Right renal pelvis (tissue), 4 donors: ENCODE measurements around the gene EID2. TPM values are rescaled to one million over a fixed set of nuclear protein-coding genes. Genes with fewer than 3 reads are reported as not detected.
A peak's percentile ranks its signal among the peaks of the same experiment; 100 is the strongest.

Experiments
- DNase-seq, 4 donors: peaks; one replicate each; pipeline ENCODE4 v3.0.0-alpha.2; 2013; ENCODE audit warnings: low read depth in 4 of 4, low spot score in 3 of 4, missing footprints in 1 of 4
- polyA plus RNA-seq, 4 donors: library from polyadenylated mRNA; unstranded; fragments of 120-200 nt; gene quantifications; one replicate each; pipeline ENCODE4 v1.2.1, GENCODE V29; 2013; ENCODE audit not compliant: insufficient read length in 4 of 4

The EID2 gene
- polyA plus RNA-seq, 4 donors: 20.7 to 25.4 (median 22.6) TPM

DNA sequence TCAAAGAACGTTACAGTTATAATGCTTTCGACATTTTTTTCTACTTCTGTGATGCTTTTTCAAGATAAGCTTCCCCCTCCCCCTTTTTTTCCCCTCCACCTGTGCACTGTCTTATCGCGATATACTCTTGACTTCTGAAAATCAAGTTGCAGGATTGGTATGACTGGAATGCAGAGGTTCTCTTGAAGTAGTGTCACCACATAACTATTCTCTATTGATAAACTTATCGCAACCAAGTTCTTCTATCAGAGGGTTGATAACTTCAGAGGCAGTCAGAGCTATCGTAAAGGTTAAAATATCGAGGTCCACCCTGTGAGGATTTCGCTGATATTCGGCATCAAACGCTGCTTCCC, 820 bp downstream of the EID2 start:
- no peak for DNase-seq

- DNase-seq: no peak
Observed at GRCh38 chr19:39533791-39534190, 6.2 kb downstream of the EID2 start.

- no peak for DNase-seq
Observed at GRCh38 chr19:39533003-39533512, 6.9 kb downstream of the EID2 start.

- DNase-seq: peak; percentile 95 to 100 (median 95)
Observed at GRCh38 chr19:39532233-39533002, 7.5 kb downstream of the EID2 start, which contains the start of gene EID2B. EID2B (minus strand) TSS chr19:39532852; CDS start chr19:39532802, 50 bp downstream.

DNA sequence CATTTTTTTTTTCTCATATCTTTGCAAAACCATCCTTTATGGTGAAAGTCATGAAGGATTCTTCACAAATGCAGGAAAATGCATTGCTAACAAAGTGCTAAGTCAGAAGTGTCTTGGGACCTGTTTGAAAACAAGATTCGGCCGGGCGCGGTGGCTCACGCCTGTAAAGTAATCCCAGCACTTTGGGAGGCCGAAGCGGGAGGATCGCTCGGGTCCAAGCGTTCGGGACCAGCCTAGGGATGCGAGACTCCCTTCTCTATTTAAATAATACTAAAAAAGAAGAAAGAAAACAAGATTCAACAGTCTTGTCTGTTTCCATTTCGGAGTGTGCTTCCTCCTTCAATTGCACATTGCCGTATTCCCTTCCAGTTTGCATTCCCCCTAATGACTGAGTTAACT, 8.1 kb downstream of the EID2 start:
- no peak for DNase-seq

- no peak for DNase-seq
Observed at GRCh38 chr19:39525205-39525604, 14.8 kb downstream of the EID2 start.

GRCh38 chr19:39524495-39524894, 15.5 kb downstream of the EID2 start:
- no peak for DNase-seq

- DNase-seq: no peak
Observed at GRCh38 chr19:39520541-39521484, 19.1 kb downstream of the EID2 start.

GRCh38 chr19:39518975-39519374, 21.0 kb downstream of the EID2 start:
- DNase-seq: no peak

- no peak for DNase-seq
Observed at GRCh38 chr19:39518458-39518857, 21.5 kb downstream of the EID2 start.

- DNase-seq: no peak
Observed at GRCh38 chr19:39517432-39517831, 22.5 kb downstream of the EID2 start.

GRCh38 chr19:39516270-39516669, 23.7 kb downstream of the EID2 start:
- no peak for DNase-seq

DNA sequence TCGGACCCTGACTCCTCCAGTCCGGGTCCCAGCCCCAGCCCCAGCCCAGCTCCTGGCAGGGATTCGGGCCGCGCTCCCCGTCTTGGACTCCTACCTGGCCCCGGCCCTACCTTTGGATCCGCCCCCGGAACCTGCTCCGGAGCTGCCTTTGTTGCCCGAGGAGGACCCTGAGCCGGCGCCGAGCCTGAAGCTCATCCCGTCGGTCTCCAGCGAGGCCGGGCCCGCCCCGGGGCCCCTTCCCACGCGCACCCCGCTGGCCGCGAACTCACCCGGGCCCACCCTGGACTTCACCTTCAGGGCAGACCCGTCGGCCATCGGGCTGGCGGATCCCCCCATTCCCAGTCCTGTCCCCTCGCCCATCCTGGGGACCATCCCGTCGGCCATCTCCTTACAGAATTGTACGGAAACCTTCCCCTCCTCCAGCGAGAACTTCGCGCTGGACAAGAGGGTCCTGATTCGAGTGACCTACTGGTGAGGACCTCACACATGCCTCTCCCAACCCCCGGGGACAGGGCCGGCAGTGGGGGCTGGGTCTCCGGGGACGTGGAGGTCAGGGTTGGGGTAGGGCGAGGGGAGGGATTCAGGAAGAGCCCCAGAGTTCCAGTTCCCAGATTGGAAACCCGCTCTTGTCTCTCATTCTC, 24.3 kb downstream of the EID2 start:
- no peak for DNase-seq

DNA sequence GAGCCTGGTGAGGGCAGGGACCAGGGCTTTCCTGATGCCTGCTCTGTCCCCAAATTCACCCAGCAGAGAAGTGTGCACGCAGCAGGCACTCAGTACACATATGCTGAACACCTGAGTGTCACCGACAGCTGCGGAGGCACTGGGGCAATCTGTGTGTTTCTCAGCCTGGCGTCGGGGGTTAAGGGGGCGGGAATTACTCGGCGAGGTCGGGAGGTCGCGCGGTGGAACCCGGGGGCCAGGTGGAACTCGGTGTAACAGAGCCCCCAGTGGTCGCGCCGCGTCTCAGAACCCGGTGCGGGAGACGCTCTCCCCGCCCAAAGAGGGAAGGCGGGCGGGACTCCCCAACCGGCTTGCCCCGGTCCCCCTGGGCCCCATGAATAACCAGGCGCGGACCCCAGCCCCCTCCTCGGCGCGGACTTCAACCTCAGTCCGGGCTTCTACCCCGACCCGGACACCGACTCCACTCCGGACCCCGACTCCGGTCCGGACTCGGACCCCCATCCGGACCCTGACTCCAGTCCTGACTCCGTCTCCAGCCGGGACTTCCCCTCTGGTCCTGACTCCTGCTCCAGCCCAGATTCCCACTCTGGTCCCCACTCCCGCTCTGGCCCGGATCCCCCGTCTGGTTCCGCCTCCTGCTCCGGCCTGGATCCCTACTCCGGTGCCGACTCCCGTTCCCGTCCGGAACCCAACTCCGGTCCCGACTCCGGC, 25.0 kb downstream of the EID2 start, which contains the start of gene SELENOV:
TSS of gene SELENOV (plus strand) at position 300 of the 711 bp plus-strand sequence. CDS start at position 374, 74 bp downstream.
- no peak for DNase-seq

- no peak for DNase-seq
Observed at GRCh38 chr19:39512988-39513387, 27.0 kb downstream of the EID2 start.

DNA sequence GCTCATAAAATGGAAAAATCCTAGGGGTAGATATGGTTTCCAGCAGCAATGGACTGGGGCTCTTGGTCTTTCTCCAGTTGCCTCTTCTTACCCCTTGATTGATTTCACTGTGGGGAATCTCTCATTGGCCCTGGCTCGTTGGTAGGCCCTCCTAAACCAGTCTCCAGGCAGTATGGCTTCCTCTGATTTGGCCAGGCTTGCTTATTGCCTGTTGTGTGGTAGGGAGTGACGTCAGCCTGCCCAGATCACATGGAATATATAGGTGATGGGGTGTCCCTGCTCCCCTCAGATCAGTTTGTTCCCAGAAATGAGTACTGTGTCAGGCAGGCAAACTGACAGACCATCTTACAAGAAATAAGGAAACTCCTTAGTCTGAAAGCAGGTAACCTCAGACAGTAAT, 30.7 kb downstream of the EID2 start:
- no peak for DNase-seq

- no peak for DNase-seq
Observed at GRCh38 chr19:39508629-39509028, 31.3 kb downstream of the EID2 start.

- no peak for DNase-seq
Observed at GRCh38 chr19:39507715-39508364, 32.1 kb downstream of the EID2 start.

DNA sequence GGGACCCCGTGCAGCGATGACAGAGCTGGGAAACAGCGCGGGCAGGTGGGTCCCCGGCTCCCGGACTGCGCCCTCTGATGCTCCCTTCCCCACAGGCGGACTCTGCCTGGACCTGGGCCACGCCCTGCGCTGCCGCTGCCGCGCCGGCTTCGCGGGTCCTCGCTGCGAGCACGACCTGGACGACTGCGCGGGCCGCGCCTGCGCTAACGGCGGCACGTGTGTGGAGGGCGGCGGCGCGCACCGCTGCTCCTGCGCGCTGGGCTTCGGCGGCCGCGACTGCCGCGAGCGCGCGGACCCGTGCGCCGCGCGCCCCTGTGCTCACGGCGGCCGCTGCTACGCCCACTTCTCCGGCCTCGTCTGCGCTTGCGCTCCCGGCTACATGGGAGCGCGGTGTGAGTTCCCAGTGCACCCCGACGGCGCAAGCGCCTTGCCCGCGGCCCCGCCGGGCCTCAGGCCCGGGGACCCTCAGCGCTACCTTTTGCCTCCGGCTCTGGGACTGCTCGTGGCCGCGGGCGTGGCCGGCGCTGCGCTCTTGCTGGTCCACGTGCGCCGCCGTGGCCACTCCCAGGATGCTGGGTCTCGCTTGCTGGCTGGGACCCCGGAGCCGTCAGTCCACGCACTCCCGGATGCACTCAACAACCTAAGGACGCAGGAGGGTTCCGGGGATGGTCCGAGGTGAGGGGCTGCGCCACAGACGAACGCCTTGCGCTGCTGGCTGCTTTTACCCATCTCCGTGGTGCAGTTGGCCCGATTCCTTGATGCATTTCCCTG, 32.8 kb downstream of the EID2 start:
- DNase-seq: peak in 1 of 4 donors; percentile 61
